Right renal cortex interstitium (tissue), 3 donors: ENCODE data around the gene KATNAL2. TPM values are rescaled to one million over a fixed set of nuclear protein-coding genes. Genes with fewer than 3 reads are reported as not detected.

Experiments
- DNase-seq, 3 donors: peaks; one replicate each; pipeline ENCODE4 v3.0.0-alpha.2; 2013; ENCODE audit warnings: low read depth in 3 of 3, low spot score in 2 of 3
- polyA plus RNA-seq, 3 donors: library from polyadenylated mRNA; unstranded; fragments of 120-200 nt; gene quantifications; one replicate each; pipeline ENCODE4 v1.2.1, GENCODE V29; 2013; ENCODE audit not compliant: insufficient read length in 3 of 3

The KATNAL2 gene, protein sequence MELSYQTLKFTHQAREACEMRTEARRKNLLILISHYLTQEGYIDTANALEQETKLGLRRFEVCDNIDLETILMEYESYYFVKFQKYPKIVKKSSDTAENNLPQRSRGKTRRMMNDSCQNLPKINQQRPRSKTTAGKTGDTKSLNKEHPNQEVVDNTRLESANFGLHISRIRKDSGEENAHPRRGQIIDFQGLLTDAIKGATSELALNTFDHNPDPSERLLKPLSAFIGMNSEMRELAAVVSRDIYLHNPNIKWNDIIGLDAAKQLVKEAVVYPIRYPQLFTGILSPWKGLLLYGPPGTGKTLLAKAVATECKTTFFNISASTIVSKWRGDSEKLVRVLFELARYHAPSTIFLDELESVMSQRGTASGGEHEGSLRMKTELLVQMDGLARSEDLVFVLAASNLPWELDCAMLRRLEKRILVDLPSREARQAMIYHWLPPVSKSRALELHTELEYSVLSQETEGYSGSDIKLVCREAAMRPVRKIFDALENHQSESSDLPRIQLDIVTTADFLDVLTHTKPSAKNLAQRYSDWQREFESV
- 10 to 100 TPM; 10.2 to 10.8 (median 10.3) TPM for polyA plus RNA-seq

DNA sequence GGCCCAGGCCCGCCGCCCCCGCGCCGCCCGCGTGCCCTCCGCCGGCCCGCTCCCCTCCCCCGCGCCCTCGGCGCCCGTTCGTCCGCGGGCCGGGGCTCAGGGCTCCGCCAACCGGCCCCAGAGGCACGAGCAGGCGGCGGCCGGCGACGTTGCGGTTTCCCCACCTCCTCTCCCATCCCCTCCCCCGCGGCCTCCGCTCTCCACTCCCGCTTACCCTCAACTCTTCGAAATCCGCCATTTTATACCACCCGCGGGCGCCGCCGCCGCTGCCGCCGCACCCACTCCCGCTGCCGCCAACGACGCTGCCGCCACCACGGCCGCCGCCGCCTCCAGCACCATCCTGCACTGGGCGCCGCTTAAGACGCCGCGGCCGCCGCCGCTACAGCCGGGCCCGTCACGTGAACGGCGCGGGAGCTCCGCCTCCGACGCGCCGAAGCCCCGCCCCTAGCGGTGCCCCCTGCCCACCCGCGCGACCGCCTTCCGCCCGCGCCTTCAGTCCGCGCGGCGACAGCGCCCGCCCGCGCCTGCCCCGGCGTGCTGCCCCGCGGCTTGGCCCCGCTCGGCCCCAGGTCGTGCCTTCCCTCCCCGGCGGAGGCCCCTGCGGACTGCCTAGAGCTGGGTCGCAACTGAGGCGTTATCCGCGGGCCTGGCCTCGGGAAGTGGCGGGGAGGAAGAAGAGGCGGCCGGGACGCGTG lies at the start of gene KATNAL2, which contains the start of gene PIAS2:
Gene KATNAL2 (plus strand): TSS at position 495 of the 695 bp plus-strand sequence. CDS start 29,271 bp downstream, outside the sequence.
Gene PIAS2 (minus strand): TSS at position 400 of the 695 bp plus-strand sequence. CDS start 162 bp downstream, at position 238.
- peak in 2 of 3 donors; percentile 49 to 63 for DNase-seq

DNA sequence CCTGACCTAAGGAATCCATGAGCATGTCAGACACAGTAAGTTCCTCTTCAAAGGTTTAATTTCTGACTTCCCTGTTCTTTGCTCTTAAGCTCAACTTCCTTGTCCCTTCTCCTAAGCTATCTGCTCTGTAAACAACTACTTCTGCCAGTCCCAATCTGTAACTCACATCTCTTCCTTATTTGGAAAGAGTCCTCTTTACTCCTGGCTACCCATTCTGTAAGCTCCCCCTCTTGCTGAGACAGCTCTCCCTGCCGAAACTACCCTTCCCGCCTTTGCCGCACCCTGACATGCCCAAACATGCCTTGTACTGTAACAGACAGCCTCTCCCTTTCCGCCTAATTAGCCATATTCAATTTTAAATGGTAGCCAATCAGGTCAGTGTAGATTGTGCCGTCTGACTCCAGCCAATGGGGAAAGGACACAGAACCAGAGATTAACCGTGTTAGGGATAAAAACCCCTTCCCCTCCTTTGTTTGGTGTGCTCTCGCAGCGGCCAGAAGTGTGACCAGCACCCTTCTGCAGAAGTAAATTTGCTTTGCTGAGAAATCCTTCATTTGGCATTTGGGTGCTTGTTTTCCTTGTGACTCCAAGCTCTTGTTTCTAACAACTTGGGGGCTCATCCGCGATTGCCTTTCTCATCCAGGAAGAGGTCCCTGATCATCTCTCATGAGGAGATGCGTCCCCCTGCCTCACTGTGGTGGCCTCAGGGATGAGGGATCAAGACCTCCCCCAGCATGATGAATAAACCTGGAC lies 49.1 kb upstream of the KATNAL2 start:
- DNase-seq = no peak

DNA sequence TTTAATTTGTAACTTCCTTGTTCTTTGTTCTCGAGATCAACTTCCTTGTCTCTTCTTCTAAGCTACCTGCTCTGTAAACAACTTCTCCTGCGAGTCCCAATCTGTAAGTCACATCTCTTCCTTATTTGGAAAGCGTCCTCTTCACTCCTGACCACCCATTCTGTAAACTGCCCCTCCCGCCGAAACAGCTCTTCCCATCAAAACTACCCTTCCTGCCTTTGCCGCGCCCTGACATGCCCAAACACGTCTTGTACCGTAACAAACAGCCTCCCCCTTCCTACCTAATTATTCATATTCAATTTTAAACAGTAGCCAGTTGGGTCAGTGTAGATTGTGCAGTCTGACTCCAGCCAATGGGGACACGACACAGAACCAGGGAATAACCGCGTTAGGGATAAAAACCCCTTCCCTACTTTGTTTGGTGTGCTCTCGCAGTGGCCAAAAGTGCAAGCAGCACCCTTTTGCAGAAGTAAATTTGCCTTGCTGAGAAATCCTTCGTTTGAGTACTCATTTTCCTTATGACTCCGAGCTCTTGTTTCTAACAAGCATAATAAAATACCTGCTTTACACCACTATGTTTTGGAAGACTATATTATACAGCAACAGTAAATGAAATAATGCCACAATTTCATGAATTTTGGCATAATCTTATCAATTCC lies 39.9 kb upstream of the KATNAL2 start:
- no peak for DNase-seq

DNA sequence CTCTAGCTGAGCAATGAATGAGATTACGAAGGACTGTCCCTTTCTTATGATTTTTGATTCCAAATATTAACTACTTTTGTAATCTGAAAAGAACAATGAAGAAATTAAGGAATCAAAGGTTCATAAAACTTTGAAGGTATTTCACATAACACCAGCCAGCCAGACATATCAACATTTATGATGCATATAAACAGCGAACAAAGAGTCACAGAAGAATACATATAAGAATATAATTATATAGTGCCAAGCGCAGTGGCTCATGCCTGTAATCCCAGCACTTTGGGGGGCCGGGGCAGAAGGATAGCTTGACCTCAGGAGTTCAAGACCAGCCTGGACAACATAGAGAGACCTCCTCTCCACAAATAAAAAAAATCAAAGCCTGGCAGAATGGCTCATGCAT lies 34.2 kb upstream of the KATNAL2 start:
- no peak for DNase-seq

DNA sequence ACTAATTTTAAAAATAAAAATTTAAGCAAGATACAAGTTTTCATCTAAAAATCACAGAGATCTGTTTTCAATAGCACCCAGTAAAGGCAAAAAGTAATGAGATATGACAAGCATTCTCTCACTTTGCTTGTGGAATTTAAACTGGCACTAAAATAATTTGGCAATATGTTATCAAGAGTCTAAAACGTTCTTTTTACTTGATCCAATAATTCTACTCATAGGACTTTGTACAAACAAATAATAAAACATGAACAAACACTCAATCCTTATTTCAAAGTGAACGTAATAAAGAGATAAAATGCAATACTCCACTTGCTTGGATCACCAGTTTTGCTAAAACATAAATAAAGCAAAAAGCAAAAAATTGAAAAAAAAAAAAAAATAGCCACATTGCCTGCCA lies 30.5 kb upstream of the KATNAL2 start:
- no peak for DNase-seq

DNA sequence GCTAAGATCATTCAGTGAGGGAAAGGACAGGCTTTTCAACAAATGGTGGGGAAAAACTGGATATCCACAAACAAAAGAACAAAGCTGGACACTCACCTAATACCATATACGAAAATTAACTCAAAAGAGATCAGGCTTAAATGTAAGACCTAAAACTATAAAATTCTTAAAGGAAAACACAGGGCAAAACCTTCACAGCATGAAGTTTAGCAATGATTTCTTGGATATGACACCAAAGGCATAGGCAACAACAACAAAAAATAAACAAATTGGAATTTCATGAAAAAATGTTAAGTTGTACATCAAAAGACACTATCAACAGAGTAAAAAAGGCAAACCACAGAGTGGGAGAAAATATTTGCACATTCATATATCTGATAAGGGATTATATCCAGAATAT lies 28.4 kb upstream of the KATNAL2 start:
- DNase-seq = no peak

DNA sequence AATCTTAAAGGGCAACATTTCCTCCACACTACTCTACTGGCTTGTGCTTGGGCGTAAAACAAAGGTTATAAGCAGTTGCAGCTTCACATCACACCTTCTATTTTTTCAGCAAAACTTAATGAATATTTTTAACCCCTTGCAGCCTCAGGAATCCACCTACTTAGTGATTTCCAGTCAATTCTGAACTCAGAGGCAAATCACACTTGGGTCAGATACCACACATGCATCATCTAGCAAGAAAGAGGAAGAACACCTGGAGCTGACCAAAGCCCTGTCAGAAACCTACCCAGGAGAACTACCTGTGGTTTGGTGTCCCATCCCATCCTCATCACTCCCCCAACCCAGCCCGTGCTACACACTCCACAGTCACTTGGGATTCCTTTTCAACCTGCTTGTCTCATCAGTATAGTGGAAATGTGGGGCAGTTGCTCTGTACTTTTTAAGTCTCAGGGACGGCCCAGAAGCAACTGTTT lies 25.6 kb upstream of the KATNAL2 start:
- no peak for DNase-seq

DNA sequence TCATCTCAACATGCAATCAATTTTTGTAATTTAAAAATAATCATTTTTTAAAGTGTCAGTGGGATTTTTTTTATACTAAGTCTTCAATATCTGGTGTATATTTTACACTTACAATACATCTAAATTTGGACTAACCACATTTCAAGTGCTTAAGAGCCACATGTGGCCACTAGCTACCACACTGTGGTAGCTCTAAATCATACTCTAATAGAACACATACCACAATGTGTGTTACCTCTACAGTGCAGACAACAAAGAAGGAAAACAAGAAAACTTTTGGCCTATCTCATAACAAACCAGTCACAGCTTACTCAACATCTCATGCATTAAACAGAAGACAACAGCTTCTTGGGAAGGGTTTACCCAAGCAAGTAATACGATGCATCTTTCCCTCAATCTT lies 24.6 kb upstream of the KATNAL2 start:
- no peak for DNase-seq

DNA sequence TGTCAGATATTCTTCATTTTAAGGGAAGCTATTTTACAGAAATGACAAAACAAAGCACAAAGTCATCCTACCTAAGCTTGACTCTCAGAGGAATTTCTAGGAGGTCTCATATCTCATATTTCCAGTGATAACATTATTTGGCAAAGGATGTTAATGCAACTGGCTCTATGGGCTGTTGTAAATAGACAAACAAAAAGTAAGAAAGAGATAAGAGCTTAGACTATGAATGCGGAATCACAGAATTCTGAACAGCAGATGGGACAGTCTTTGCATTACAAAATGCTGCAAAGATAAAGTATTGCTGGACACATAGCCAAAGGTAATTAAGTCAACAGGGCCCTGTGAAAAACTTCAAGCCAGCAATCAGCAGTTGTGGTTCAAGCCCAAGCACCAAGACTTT lies 24.0 kb upstream of the KATNAL2 start:
- DNase-seq = no peak

DNA sequence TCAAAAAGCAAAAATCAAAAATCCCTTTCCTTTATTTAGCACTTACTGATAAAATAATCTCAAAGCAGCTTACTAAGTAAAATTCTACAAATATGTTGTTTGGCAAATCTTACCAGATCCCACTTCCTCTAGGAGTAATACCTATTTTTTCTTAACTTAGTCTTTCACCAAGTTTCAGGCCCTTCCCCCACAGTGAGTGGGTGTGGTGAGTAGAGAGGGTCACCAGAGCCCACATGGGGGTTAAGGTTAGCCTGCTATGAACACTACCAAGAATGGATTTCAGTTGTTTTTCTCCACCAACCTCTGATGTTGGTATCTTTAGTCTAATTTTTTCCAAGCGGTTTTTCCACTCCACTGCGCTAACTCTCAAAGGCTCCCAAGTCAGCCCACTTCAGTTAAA lies 23.3 kb upstream of the KATNAL2 start:
- DNase-seq = no peak

DNA sequence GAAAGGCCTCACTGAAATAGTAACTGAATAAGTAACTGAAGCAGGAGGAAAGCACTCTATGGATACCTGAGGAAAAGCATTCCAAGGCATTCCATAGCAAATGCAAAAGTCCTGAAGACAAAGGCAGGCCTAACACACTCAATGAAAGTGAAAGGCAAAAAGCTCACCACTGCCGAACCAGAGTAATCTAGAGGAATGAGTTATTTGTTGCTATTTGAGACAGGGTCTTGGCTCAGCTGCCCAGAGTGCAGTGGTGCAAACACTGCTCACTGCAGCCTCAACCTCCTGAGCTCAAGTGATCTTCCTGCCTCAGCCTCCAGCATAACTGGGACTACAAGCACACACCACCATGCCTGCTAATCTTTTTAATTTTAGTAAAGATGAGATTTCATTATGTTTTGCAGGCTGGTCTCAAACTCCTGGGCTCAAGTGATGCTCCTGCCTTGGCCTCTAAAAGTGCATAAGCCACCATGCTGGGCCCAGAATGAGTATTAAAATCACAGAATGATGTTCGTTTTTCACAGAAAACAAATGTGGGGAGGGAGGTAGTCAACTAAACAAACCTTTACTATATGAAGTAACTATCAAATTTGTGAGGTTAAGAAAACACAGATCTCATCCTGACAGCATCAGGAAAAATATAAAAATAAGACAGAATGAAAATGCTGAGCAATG lies 18.0 kb upstream of the KATNAL2 start:
- DNase-seq = no peak

DNA sequence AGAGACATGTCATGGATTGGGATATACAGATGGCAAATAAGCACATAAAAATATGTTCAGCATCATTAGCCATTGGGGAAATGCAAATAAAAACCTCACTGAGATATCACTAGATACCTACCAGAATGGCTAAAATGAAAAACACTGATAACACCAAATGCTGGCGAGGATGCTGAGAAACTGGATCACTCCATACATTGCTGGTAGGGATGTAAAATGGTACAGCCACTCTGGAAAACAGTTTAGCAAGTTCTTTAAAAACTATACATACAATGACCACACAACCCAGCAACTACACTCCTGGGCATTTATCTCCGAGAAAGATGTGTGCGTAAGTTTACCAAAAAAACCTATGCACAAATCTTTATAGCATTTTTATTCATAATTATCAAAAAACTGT lies 14.0 kb upstream of the KATNAL2 start:
- no peak for DNase-seq

DNA sequence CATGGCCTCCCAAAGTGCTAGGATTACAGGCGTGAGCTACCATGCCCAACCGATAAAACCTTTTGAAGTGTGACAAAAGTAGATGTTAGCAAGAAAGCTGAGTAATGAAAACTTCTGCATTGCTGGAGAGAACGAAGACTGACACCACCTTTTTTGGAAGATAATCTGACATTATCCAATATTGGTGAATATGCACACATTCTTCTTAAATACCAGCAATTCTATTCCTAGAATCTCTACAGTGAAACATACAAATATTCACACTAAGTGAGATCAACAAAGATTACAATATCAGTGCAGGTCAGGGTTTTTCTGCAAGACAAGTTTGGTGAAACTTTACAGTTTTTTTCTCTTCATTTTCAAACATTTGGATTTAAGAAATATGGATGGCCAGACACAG lies 7.9 kb upstream of the KATNAL2 start:
- DNase-seq = no peak

DNA sequence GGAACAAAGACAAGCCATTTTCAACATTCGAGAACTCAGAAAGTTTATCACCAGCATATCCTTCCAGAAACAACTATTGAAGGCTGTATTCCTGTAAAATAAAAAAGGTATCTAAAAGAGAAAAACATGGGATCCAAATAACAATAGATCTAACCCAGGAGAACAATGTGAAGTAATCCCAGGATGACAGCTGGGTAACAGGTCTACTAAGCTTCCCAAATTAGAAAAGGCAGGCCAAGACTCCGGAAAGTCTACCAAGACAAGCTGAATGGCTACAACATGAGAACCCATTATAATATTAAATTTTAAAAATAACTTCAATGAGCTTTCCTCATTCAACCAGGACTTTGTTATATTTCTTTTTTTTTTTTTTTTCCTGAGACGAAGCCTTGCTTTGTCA lies 6.5 kb upstream of the KATNAL2 start:
- no peak for DNase-seq

DNA sequence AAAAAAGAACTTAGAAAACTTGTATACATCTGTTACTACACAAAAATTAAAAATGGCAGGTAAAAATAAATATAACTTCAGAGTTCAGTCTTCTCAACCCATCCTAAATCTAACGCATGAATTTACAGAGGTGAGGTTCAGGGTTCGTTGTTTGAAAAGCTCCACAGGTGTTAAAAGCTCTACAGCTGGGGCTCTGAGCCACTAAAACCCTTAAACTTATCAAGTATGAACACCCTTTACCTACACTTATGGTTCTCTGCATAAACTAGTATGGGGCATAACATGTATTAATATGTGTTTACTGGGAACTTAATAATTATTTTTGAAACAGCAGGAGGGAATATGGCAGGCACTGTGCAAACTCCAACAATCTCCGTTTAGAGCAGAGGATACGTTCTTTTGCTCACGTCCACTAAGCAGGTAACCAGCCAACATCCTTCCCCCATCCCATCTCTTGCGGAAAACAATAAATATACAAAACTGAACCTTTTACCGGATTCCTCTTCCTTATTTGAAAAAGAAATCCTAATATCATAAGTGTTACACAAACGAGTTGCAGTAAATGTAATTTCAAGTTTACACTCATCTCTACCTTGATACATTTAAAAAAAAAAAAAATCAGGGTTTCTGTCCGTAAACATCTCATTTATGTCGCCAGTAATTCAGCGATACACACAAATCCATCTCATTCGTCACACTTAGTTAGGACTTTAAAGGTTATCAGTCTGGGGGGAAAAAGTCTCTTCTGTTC lies 1.4 kb upstream of the KATNAL2 start:
- DNase-seq = no peak

DNA sequence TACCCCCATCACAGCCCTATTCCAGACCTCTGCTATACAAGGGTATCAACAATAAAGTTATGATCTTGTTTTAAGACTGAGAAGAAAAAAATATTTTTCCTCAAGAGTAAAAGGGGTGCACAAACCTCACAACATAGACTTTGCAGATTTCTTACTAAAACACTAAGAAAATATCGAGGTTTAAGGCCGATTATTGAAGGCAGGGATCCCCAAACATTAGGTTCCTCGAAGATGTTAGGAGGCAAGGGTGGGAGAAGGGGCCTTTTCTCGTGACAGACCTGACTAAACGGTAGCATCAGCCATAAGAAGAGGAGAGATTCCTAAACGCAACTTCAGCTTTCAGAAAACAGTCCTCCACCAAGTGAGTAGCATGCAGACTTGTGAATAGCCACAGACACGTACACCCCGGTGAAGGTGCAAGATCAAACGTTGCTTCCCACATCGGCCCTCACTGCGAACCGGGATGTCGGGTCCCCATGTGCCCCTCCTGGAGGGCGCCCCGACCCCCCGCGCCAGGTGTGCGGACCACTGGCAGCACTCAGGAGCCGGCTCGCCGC lies 773 bp upstream of the KATNAL2 start:
- DNase-seq = peak in 2 of 3 donors; percentile 25 to 40

DNA sequence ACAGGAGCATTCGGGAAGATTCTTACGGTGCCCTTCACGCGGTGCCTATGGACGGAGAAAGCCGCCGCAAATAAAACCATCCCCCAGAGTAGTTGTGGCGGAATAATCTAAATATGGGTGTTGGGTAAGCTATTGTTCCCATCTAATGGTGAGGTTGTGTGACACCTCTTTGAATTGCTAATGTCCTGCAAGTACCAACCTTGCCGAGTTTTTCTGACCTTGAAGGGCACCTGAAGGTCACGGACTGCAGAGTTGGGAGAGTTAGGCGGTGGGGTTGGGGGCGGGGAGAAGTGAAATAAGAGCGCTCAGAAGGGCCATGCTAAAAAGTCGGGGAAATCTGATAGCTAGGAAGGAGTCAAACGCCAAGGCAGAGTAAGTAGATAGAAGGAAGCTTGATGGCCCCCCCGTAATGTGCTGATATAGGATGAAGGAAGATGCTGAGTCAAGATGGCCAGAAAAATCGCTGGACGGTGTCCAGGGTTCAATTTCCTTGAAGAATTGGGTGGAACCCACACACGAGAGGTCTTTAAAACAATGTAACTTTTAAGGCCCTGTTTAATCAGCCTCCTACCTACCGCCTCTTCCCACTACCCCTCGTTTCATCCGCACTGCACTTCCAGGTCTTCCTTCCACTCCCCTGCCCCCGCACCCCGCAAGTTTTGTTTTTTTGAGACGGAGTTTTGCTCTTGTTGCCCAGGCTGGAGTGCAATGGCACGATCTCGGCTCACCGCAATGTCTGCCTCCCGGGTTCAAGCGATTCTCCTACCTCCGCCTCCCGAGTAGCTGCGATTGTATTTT lies 600 bp downstream of the KATNAL2 start:
- DNase-seq = peak in 2 of 3 donors; percentile 48 to 52

DNA sequence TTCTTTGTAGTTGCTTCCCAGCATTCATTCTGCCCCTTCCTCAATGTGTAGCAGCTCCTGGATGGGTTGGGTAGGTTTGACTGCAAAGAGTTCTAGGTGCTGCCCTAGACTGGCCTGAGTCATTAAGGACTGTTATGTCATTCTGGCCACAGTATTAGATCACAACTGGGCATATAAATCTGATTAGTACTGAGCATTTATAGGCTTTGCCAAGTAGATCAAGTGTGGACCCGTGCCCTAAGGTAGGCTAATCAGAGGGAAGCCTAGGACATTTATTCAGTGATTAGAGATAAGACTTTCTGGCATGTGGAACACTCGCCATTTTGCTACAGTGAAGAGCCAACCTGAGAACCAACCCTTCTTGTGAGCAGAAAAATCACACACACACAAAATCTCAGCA lies 2.7 kb downstream of the KATNAL2 start:
- DNase-seq = no peak
